ENCODE data around the gene YY1AP1.

YY1AP1 gene, protein sequence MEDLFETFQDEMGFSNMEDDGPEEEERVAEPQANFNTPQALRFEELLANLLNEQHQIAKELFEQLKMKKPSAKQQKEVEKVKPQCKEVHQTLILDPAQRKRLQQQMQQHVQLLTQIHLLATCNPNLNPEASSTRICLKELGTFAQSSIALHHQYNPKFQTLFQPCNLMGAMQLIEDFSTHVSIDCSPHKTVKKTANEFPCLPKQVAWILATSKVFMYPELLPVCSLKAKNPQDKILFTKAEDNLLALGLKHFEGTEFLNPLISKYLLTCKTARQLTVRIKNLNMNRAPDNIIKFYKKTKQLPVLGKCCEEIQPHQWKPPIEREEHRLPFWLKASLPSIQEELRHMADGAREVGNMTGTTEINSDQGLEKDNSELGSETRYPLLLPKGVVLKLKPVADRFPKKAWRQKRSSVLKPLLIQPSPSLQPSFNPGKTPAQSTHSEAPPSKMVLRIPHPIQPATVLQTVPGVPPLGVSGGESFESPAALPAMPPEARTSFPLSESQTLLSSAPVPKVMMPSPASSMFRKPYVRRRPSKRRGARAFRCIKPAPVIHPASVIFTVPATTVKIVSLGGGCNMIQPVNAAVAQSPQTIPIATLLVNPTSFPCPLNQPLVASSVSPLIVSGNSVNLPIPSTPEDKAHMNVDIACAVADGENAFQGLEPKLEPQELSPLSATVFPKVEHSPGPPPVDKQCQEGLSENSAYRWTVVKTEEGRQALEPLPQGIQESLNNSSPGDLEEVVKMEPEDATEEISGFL

DNA sequence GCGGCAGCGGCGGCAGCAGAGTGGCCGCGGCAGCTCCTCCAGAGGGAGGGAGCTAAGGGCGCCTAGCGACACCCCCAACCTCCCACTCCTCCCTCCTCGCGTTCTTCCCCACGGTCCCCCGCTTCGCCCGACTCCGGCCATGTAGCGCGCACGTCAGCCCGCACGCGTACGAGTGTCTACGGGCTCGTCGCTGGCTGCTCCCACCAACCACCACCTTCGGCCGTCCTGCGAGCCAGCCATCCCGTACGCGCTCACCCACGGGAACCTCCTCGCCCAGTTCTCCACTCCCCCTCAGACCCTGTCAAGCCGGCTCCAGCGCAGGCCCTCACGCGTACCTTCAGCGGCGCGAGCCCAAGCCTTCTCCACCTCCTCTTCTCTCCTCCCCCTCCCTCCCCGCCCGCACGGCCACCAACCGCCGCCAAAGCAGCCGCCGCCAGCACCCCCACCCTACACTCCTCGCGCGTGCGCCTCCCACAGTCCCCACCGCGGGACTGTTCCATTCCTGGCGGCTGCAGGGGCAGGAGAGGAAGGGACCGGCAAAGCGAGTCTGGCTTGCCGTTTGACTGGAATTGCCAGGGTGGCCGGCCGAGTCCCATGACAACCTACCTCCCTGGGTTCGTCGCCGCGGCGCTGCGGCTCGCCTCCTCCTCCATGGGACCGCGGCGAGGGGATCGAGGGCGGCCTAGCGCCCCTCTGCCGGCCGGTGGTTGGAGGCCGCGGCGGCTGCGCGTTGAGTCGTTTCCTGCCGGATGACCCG lies at the start of gene YY1AP1:
YY1AP1 (minus strand) TSS at position 451 of the 757 bp plus-strand sequence. CDS start 8,338 bp downstream, outside the sequence.
- Histone ChIP-seq H2AFZ (ENCODE audit: low read depth, low read length) (peak within 1 kb of the TSS; percentile 77; the same call in 1 of the 2 replicates), H3K9ac (ENCODE audit: low read length) (peak within 1 kb of the TSS; percentile 73), H3K27me3 (ENCODE audit: low read depth, low read length) (no peaks in the 10 kb centered on the region), H3K4me2 (ENCODE audit: low read length) (peak within 1 kb of the TSS; percentile 63), H3K27ac (ENCODE audit: low read length) (peak within 1 kb of the TSS; percentile 61), H3K79me2 (ENCODE audit: low read length) (peaks cover 98% of the 10 kb centered on the region), H3K4me1 (ENCODE audit: low read length) (peaks cover 13% of the 10 kb centered on the region), H4K20me1 (ENCODE audit: insufficient read depth, low read length) (peaks cover 30% of the 10 kb centered on the region), H3K4me3 (ENCODE audit: low read length) (peak within 1 kb of the TSS; percentile 75), H3K36me3 (replicated peaks; ENCODE audit: low read depth, low read length) (peaks cover 34% of the 10 kb centered on the region), H3K9me3 (ENCODE audit: insufficient read depth, low read length) (no peaks in the 10 kb centered on the region)
- no peak for TF ChIP-seq EZH2phosphoT487 (IDR thresholded peaks at IDR 0.05; ENCODE audit: low read depth)
- TF ChIP-seq, protein P1, sequence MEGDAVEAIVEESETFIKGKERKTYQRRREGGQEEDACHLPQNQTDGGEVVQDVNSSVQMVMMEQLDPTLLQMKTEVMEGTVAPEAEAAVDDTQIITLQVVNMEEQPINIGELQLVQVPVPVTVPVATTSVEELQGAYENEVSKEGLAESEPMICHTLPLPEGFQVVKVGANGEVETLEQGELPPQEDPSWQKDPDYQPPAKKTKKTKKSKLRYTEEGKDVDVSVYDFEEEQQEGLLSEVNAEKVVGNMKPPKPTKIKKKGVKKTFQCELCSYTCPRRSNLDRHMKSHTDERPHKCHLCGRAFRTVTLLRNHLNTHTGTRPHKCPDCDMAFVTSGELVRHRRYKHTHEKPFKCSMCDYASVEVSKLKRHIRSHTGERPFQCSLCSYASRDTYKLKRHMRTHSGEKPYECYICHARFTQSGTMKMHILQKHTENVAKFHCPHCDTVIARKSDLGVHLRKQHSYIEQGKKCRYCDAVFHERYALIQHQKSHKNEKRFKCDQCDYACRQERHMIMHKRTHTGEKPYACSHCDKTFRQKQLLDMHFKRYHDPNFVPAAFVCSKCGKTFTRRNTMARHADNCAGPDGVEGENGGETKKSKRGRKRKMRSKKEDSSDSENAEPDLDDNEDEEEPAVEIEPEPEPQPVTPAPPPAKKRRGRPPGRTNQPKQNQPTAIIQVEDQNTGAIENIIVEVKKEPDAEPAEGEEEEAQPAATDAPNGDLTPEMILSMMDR (IDR thresholded peaks at IDR 0.05; ENCODE audit: low read depth, low read length): no peak

DNA sequence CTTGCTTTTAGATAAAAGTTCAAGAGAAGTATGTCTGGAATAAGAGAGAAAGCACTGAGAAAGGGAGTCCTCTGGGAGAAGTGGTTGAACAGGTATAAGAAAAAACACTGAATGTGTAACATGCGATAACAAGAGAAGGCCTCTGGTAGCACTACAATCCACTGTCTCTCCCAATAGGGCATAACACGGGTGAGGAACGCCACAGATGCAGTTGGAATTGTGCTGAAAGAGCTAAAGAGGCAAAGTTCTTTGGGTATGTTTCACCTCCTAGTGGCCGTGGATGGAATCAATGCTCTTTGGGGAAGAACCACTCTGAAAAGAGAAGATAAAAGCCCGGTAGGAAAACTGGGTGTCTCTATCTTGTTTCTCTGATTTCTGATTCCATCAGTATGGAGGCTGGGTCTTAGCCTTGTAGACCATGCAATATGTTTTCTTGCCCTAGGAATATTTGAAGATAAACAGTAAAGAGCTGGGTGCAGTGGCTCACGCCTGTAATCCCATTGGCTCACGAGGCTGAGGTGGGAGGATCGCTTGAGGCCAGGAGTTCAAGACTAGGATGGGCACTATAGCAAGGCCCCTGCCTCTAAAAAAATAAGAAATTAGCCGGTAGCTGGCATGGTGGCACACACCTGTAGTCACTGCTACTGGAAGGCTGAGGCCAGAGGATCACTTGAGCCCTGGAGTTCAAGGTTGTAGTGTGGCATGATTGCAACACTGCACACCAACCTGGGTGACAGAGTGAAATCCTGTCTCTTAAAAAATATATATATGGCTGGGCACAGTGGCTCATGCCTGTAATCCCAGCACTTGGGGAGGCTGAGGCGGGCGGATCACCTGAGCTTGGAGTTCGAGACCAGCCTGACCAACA lies 40.7 kb upstream of the YY1AP1 start:
- Histone ChIP-seq H2AFZ (ENCODE audit: low read depth, low read length) (no peak overlapping the region), H3K4me1 (ENCODE audit: low read length) (no peaks in the 10 kb centered on the region), H3K9ac (ENCODE audit: low read length) (no peak overlapping the region), H3K4me3 (ENCODE audit: low read length) (no peak overlapping the region), H3K4me2 (ENCODE audit: low read length) (no peak overlapping the region), H4K20me1 (ENCODE audit: insufficient read depth, low read length) (no peaks in the 10 kb centered on the region), H3K79me2 (ENCODE audit: low read length) (no peaks in the 10 kb centered on the region), H3K27me3 (ENCODE audit: low read depth, low read length) (no peaks in the 10 kb centered on the region), H3K27ac (ENCODE audit: low read length) (no peak overlapping the region), H3K9me3 (ENCODE audit: insufficient read depth, low read length) (no peaks in the 10 kb centered on the region), H3K36me3 (replicated peaks; ENCODE audit: low read depth, low read length) (peaks cover 33% of the 10 kb centered on the region)
- TF ChIP-seq, protein P1 (IDR thresholded peaks at IDR 0.05; ENCODE audit: low read depth, low read length): peak; percentile 78
- TF ChIP-seq EZH2phosphoT487 (IDR thresholded peaks at IDR 0.05; ENCODE audit: low read depth): no peak

DNA sequence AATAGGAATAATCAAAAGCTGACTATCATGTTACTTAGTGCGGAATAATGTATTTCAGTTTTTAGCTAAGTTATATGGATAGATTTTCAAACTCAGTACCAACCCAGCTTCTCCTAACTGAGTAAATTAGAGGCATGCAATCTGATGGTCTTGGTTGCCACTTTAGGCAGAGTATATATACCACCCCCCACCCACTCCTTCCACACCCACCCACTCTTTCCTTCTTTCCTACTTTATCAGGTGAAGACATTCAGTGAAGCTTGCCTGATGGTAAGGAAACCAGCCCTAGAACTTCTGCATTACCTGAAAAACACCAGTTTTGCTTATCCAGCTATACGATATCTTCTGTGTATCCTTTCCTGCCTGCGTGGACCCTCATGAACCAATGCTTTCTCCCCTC lies 36.6 kb upstream of the YY1AP1 start:
- H3K27ac ChIP-seq (ENCODE audit: low read length): no peak overlapping the region
- TF ChIP-seq, protein P1 (IDR thresholded peaks at IDR 0.05; ENCODE audit: low read depth, low read length): no peak
- no peak for TF ChIP-seq EZH2phosphoT487 (IDR thresholded peaks at IDR 0.05; ENCODE audit: low read depth)
- H3K4me3 ChIP-seq (ENCODE audit: low read length): no peak overlapping the region
- H3K4me2 ChIP-seq (ENCODE audit: low read length): no peak overlapping the region
- H2AFZ ChIP-seq (ENCODE audit: low read depth, low read length): no peak overlapping the region
- H3K9me3 ChIP-seq (ENCODE audit: insufficient read depth, low read length): no peaks in the 10 kb centered on the region
- H3K36me3 ChIP-seq (replicated peaks; ENCODE audit: low read depth, low read length): peaks cover 25% of the 10 kb centered on the region
- H3K79me2 ChIP-seq (ENCODE audit: low read length): 0 out of 2 replicates have a peak, but pooled peaks cover 3% of the 10 kb centered on the region
- no peaks in the 10 kb centered on the region for H3K27me3 ChIP-seq (ENCODE audit: low read depth, low read length)
- no peak overlapping the region for H3K9ac ChIP-seq (ENCODE audit: low read length)
- H3K4me1 ChIP-seq (ENCODE audit: low read length): no peaks in the 10 kb centered on the region
- no peaks in the 10 kb centered on the region for H4K20me1 ChIP-seq (ENCODE audit: insufficient read depth, low read length)
